Measurements from ENCODE around the gene SP6.

Gene SP6

DNA sequence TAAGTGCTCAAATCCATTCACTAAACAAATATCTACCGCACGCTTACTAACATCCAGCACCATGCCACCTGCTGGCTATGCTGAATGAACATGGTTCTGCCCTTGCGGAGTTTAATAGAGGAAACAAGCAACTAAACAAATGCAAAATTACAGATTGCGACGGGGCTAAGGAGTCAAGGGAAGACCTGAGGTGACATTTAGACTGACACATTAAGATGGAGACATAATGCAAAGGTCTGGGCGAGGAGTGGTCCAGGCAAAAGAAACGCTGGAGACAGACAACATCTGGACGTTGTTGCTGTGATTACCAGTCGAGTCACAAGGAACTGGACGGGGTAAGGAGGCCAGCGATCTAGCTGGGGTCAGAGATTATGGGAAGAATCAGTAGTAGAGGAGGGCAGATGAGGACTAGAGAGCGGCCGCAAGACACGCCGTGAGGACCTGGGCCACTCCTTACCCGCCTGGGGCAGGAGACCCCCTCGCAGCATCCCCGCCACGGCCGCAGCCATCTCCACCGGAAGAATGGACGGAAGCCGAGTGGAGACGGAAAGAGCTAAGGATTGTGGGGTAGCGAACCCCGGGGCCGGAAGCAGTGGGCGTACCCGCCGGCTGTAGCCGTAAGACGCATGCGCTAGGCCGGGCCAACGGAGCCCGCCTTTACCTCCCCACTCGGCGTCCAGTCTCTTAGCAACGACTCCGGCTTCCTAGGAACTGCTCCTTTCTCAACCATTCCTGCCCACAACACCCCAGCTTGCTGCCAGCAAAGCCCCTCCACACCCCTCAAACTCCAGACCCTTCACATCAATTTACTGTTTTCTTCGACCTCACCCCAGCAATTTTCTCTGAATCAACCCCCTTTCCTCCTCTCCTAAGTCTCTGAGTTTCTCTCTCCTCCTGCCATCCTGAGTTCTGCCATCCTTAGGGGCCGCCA lies 19.7 kb downstream of the SP6 start, which contains the start of the genes LRRC46 and MRPL10:
Gene LRRC46 (plus strand): TSS at position 668 of the 931 bp plus-strand sequence. CDS start 320 bp downstream, outside the sequence.
Gene MRPL10 (minus strand): TSS at position 539 of the 931 bp plus-strand sequence. CDS start 30 bp downstream, at position 509.
- DNase-seq = peak; percentile 93

DNA sequence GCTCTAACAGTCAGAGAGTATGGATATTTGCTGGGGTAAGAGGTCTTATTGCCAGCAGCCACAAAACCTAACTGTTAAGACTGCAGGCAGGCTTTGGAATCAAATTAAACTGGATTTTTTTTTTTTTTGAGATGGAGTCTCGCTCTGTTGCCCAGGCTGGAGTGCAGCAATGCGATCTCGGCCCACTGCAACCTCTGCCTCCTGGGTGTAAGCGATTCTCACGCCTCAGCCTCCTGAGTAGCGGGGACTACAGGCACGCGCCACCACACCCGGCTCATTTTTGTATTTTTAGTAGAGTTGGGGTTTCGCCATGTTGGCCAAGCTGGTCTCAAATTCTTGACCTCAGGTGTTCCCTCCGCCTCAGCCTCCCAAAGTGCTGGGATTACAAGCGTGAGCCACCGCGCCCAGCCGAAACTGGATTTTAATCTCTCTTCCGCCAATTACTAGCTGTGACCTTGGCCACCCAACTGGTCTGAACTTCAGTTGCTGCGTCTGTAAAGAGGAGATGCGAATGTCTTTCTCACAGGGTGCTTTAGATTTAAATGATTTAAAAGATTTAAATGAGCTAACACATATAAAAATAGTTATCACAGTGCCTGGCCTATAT lies 20.5 kb downstream of the SP6 start:
- DNase-seq = no peak

DNA sequence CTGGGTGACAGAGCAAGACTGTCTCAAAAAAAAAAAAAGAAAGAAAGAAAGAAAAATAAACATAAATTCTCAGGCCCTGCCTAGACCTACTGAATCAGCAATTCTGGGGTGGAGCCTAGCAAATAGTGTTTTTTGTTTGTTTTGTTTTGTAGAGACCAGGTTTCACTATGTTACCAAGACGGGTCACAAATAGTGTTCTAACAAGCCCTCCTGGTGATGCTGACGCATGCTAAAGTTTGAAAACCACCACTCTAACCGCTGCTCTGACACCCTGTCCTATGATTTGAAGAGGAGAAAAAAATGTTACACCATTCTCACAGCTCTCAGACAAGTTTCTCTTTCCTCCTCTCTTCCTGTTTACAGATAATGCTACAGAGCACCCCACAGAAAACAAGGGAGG lies 21.1 kb downstream of the SP6 start:
- DNase-seq = peak; percentile 94

DNA sequence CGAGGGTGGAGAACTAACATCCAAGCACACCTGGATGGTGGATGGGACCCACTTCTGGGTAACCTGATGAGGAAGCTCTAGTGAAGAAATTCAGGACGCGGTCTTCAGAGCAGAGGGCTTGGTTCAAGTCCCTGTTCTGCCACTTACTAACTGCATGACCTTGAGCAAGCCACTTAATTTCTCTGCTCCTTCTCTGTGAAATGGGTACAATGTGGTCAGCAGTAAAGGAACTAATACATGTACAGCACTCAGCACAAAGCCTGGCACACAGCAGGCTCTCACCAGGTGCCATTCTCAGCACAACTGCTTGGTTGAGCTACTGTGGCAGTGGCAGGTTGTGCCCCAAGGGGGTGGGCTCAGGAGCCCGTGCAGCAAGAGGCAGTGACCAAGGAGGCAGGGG lies 27.4 kb downstream of the SP6 start:
- no peak for DNase-seq

DNA sequence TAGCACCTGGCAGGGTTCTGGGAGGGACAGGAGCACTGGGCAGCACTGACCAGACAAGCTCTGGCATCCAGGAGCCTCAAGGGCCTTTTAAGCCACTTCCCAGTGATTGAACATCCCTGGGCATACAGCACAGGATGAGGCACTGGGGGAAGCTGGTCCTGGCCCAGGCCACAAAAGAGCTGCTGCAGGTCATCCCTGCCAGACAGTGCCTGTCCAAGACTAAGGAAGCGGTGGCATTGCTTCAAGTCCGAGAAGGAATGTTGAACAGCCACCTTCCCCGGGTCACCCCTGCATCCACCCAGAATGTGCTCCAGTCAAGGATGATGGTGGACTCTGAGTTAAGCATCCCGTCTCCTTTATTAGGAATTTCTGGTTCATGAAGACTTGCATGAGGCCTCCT lies 28.2 kb downstream of the SP6 start:
- no peak for DNase-seq

DNA sequence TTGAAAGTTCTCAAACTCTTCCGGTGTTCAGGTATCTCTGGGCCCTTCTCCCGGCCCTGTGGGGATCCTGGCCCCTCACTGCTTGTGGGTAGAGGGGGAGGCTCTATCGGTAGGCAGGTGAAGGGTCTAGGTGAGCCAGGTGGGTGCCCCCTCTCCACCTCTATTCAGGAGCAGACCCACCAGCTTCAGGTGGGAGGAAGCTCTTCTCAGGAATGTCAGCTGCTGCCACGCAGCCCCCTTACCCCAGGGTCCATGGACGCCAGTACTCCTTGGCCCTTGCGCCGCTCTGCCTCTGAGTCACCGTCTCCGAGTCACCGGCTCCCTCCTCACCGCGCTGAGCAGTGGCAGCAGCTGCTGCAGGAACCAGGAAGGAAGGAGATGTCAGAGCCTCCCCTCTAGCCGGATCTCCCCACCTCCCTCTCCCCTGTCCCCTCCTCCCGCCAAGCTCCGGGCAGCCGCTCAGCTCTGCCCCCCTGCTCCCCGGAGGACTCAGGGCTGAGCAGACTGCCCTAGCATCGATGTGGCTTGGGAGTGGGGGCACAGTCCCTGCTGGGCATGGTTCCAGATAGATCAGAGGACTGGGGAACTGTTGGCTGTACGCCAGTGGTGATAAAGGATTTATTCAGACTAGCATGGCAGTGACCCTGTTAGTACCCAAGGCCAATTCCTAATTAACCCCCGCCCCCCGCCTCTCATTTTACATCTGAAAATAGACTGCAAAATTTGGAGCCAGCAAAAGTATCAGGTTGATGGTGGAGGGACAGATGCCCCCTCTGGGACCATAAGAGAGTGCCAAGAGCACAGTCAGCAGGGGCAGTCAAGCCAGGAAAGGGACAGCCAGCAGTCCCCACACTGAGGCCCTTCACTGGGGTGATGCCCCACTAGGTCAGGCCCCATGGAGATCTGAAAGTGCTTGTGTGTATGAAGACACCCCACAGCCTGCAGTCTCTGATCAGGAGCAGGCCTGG lies 29.3 kb downstream of the SP6 start, which contains the start of gene OSBPL7:
Gene OSBPL7 (minus strand): TSS at position 371 of the 968 bp plus-strand sequence. CDS start 1,516 bp downstream, outside the sequence.
- DNase-seq = peak; percentile 88

DNA sequence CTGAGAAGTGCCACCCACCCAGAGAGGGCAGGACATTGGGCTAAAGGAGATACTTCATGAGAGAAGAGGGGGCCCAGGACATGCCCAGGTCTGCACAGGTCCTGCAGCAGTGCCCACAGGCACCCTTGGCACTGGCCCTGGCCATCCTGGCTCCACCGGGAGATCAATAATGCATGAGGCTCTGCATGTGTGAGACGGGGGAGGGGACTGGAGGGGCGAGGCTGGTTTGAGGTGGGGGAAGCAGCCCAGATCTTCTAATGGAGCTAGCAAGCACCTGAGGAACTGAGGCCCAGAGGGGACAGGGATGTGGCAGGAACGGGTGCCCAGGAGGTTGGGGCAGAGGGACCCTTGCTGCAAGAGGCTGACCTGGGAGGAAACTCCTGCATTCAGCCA lies 29.9 kb downstream of the SP6 start:
- DNase-seq = no peak

DNA sequence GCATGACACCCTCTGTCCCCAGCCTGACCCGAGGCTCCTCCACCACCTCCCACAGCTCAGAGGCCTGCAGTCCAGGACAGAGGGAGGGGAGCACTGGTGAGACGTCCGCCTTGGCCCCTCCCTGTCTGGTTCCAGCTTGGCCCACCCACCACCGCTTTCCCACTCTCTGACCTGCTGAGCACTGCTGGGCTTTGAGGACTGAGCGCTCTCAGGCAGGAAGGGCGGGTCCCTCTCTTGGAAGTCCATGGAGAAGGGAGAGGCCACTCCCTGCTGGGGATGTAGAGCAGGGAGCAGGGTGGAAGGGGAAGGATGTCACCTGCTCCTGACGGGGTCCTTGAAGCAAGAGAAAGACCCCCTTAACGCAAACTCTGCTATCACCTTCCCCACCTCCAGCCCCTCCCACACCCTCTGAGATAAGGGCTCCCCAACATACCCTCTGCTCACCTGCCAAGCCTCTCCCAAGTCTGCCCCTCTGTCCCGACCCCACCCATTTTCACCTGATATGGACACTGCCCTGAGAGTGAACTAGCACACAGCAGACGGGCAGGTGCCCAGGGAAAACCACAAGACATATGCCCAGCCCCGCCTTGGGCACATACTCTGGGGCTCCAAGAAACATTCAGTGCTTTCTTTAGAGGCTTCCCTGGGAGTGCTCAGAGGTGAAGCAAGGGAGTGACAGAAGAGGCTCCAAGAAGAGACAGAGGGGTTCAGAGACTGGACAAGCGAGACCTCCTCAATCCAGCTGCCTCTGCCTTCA lies 30.8 kb downstream of the SP6 start:
- no peak for DNase-seq

DNA sequence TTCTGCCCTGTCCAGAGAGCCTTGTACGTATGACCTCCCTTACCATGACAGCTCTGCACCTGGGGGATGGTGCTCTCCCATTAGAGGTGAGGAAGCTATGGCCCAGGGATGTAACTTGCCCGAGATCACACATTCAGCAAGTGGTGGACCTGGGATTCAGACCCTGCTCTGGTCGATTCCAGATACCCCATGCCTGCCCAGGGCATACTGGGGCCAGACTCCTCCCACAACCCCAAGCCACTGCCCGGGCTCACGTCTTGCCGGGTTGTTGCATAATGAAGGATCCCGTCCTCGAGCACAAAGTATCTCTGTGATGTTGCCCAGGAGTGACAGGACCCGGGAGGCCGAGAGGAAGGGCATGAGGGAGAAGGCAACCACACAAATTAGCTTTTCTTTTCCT lies 31.5 kb downstream of the SP6 start:
- DNase-seq = no peak

DNA sequence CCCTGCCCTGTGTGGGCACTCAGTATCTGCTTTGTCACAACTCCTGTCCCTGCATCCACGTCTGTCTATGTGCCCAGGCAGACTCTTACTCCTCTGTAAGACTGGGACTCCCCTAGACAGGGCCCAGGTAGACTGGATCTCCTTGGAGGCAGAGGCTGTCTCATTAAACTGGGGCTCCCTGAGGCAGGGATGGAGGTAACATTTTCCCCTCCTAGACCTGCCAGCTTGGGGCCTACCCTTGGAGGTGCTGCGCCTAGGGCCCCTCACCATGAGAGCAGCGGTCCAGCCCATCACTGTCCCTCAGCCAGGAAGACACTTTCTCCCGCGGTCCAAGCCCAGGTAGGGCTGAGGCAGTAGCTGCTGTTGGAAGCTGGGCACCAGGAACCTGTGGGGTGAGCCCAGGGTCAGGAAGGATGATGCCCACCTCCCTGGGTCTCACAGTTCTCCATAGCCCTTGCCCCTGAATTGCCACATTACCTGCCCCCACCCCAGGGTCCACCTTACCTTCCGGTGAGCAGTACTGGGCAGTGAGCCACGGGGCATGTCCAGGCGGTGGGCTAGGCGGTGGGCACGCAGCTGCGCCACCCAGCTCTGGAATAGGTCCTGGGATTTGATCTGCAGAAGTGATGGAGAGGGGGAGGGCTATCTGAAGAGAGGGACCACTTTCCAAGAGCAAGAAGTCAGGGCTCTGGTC lies 32.8 kb downstream of the SP6 start:
- DNase-seq = no peak

DNA sequence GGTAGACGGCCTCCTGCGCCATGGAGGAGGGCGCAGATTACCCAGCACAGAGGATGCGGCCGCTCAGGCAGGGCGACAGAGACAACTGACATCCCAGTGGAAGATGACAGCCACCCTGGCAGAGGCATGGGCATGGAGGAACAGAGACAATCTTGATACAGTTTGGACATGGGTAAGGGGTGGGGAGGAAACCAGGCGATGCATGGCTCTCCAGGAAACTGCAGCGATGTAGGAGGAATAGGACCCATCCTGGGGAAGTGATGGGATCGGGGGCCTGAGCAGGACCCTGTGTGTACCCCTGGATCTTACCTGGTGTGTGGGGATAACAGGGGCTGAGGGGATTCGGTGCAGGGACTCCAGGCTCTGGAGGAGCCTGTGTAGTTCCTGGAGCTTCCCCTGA lies 34.0 kb downstream of the SP6 start:
- no peak for DNase-seq

DNA sequence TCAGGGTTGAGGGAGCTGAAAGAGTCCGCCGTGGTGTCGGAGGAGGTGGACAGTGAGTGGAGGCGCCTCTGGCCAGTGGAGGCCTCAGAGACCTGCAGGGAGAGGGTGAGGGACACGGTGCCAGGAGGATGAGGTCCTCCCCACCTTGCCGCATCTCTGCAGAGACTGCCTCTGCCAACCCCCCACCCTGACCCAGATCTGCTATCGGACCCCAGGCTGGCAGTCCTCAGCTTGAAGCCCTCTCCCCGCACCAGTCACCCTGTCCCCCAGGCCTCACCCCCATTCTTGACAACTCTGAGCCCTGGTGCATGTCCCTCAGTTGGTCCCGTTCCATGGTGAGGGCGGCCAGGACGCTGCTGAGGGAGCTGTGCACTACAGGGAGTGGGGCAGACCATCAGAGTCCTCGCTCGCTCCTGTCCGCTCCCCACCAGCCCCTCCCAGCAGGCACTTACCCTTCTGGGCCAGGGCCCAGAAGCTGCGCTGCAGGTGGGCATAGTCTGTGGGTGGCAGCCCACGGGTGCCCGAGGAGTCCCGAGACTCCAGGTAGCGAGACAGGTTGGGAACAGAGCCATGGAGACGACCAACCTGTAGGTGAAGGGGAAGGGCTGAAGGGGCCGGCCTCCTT lies 34.7 kb downstream of the SP6 start:
- no peak for DNase-seq

DNA sequence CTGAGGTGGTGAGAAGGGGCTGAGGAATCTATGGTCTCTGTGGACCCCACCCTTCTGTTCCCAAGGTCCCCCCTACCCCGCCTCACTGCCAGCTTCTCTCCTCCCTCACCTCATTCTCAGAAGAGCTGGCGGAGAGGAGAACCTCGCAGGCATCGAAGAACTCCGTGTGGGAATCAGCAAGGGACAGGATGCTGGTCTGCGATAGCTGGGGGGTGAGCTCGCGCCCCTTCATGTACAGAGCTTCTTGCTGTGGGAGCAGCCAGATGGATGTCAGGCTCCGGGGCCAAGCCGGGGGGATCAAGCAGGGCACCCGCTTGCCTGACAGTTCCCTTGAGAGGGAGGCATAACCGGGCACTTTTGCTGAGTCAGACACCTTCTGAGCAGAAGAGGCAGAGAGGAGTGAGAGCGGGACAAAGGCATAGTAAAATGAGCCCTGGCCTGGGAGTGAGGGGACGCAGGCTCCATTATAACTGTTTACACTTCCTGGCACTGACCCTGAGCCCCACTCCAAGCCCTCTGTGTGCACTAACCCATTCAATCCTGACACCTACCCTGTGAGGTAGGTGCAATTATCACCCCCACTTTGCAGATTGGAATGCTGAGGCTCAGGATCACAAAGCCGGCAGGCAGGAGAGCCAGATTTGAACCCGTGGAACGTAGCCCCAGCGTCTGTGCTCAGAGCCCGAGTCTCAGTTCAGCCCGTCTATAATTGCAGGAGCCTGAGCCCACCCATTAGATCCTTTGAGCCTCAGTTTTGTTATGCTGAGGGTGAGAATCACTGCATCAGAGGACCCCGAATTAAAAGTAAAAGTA lies 35.7 kb downstream of the SP6 start:
- no peak for DNase-seq

DNA sequence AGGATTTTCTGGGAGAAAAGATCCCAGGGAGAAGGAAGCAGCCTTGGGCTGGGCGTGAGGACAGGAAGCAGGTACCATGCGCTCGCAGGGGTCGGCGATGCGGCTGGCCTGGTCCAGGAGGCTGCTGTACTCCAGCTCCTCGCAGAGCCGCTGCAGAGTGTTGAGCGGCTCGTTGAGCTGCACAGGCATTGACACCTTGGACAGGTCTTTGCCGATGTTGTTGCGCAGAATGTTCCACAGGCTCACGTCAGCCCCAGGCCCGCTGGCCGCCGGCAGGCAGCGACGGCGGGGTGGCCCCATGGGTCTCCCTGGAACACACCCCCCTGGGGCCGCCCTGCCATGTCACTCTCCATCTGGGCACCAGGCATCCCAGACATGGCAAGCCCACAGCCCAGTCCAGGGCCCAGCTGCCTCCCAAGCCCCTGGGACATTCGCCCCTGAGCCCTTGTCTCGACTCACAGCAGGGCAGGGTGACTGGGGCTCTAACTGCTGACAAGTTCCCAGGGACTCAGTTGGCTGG lies 37.4 kb downstream of the SP6 start:
- DNase-seq = no peak

DNA sequence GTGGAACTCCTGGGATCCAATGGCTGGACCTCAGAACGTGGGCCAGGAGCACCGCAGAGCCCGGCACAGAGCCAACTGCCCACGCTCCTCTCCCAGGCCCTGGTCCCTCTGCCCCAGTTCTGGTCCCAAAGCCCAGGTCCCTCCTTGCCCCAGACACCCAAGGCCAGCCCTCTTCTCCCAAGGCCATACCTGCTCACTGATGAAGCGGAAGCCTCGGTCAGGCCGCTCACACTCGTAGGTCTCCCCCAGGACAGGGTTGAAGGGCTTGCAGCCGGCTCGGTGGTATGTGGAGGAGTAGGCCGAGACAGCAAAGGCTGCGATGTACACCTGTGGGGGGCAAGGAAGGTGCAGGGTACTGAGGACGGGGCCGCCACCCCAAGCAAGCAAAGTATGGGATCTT lies 37.9 kb downstream of the SP6 start:
- no peak for DNase-seq

DNA sequence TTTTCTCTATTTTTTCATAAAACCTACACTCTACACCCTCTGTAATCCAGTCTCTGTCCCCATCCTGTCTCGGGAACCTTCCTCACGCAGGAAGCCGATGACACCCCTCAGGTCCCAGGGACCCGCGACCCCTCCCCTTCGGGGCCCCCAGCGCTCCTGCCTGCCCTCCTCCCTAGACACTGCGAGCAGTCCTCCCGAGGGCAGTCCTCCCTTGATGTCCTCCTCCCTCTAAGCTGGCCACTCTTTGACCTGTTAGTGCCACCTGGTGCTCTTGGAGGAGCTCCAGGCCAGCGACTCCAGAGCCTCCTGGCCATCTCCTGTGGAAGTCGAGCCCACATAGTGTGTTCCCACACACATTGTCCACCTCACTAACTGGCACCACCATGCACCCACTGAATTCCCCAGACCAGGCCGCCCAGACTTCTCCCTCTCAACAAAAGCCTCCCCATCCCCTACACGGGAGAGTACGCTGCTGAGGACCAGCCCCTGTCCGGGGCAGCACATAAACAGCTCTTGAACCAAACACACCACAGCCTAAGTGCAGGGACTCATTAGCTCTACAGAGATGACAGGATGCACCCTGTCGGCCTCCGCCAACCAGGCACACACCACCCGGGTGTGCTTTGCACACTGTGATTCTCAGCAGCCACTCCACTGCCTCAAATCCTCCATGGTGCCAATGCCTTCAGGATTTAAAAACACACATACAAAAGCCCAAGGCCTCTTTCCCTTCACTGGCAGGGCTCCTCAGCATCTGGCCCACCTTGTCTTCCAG lies 38.6 kb downstream of the SP6 start:
- DNase-seq = no peak

DNA sequence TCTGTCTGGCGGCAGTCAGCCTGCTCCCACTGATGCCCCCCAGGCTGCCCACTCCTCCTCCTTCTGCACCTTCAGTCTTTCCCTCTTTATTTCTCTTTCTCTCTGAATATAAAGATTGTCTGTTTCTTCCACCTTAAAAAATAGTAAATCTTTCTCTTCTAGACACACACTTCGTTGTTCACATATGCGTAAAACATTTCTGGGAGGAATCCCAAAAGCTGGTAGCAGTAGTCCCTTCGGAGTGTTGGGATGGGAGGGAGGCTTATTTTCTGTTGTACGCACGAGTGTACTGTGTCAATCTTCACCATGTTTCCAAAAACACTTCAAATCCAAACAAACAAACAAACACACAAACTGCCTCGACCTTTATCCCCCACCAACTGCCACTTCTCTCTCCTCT lies 39.3 kb downstream of the SP6 start:
- DNase-seq = no peak

DNA sequence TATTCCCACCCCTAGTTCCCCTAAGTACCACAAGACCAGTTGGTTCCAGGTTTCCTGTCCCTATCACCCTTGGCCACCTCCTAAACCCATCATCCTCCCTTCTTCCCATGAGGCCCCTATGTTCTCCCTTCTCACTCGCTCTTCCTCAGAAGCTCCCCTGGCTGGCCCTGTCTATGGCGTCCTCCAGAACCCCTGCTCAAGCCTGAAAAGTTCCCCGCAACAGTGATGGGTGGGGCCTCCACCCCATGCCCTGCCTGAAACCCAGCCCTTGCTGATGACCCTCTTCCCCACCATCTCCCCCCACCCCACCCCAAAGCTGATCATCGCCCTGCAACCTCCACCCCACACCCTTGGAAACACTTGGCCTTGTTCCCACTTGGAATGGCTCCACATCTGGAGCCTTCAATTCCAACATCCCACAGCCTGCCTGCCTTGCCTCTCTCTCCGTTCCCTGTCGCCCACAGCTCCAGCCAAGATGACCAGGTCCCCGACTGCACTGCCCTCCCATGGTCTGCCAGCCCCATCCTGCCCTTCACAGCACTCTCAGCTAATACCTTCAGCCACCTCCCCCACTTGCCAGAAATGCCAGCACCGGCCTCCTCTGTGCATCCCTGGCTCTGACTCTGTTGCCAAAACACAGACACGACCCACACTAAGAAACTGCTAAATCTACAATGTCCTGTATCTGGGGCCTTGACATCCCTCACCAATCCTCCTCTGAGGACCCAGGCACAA lies 39.9 kb downstream of the SP6 start:
- DNase-seq = no peak
